GM18508 (cell line): ENCODE results near the gene TRIM17.

Experiments used
- ATAC-seq: cut with Tn5 transposase; IDR thresholded peaks from one replicate; pipeline ENCODE4 v1.9.1; 2021; ENCODE audit warnings: moderate number of reproducible peaks; ENCODE audit not compliant: insufficient read depth, unreplicated experiment

The TRIM17 gene

GRCh38 chr1:228371741-228372182, 44.9 kb downstream of the TRIM17 start:
- no peak for ATAC-seq

DNA sequence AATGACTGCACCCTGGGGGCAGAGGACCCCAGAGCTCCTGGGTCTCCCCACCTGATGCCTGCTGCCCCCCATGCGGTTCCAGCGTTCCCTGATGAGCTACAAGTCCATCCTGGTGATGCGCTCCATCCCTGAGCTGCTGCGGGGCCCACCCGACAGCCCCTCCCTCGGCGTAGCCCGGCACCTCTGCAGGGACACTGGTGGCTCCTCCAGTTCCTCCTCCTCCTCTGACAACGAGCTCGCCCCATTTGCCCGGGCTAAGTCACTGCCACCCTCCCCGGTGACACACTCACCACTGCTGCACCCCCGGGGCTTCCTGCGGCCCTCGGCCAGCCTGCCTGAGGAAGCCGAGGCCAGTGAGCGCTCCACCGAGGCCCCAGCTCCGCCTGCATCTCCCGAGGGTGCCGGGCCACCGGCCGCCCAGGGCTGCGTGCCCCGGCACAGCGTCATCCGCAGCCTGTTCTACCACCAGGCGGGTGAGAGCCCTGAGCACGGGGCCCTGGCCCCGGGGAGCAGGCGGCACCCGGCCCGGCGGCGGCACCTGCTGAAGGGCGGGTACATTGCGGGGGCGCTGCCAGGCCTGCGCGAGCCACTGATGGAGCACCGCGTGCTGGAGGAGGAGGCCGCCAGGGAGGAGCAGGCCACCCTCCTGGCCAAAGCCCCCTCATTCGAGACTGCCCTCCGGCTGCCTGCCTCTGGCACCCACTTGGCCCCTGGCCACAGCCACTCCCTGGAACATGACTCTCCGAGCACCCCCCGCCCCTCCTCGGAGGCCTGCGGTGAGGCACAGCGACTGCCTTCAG, 45.5 kb downstream of the TRIM17 start:
- ATAC-seq = no peak

GRCh38 chr1:228370439-228370940, 46.2 kb downstream of the TRIM17 start:
- no peak for ATAC-seq

DNA sequence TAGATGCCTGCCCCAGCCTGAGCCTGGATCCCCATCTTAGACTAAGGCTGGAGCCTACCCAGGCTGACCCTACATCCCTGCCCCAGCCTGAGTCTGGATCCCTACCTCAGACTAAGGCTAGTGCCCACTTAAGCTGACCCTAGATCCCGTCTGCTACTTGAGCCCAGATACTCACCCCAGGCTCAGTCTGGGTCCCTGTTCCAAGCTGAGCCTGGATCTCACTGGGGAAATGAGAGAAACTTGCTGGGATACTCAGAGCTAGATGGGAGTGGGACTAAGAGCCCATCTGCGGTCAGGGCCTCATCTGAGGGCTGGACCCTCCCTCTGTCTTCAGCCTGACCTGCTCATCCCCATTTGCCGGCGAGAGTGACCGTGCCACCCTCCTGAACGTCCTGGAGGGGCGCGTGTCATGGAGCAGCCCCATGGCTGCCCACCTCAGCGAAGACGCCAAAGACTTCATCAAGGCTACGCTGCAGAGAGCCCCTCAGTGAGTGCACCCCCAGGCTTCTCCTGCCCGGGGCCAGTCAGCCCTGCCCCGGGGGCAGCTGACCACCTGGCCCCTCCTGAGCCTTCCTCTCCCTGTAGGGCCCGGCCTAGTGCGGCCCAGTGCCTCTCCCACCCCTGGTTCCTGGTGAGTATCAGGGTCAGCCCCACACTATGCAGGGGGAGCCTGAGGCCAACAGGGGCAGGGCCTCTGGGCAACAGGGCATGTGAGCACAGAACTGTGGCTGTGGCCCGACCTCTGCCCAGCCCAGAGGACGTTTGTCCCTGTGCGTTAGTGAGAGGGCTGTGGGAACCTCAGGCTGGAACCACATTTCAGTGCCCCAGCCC, 46.8 kb downstream of the TRIM17 start:
- ATAC-seq = no peak

GRCh38 chr1:228368801-228369607, 47.7 kb downstream of the TRIM17 start:
- no peak for ATAC-seq

DNA sequence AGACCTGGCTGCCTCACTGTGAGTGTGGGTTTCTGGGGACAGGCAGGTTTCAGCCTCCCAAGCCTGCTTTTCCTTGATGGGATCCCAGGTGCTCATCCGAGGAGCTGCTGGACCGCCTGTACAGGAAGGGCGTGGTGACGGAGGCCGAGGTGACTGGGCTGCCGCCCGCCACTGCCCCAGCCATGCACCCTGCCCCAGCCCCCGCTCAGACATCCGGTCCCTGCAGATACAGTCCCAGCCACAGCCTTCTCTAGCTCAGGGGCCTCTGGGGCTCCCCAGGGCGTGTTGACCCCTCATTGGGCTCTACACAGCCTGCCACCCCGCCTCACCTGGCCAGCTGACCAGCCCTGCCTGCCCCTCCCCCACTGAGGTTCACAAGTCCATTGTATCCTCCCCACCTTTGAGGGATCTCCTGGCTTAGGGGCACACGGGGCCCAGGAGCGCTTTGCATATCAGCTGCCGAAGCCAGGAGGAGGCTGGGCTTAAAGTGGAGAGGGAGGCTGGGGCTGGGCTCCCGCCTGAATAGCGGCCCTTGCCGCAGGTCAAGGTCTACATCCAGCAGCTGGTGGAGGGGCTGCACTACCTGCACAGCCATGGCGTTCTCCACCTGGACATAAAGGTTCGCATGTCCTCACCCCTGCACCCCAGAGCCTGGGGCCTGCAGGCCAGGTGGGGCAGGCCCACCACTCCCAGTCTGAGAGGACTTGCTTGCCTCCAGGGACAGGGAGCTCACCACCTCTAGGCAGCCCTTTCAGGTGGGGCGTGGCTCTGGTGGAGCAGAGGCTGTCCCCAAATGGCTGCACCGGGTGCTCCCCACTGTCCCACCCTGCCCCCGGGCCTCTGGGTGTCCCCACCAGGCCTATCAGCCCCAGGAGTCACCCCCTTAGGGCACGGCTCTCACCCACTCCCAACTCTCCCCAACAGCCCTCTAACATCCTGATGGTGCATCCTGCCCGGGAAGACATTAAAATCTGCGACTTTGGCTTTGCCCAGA, 48.6 kb downstream of the TRIM17 start:
- ATAC-seq = no peak

- no peak for ATAC-seq
Observed at GRCh38 chr1:228366866-228367741, 49.6 kb downstream of the TRIM17 start.

- no peak for ATAC-seq
Observed at GRCh38 chr1:228366062-228366865, 50.4 kb downstream of the TRIM17 start.

GRCh38 chr1:228365271-228366061, 51.2 kb downstream of the TRIM17 start:
- no peak for ATAC-seq

DNA sequence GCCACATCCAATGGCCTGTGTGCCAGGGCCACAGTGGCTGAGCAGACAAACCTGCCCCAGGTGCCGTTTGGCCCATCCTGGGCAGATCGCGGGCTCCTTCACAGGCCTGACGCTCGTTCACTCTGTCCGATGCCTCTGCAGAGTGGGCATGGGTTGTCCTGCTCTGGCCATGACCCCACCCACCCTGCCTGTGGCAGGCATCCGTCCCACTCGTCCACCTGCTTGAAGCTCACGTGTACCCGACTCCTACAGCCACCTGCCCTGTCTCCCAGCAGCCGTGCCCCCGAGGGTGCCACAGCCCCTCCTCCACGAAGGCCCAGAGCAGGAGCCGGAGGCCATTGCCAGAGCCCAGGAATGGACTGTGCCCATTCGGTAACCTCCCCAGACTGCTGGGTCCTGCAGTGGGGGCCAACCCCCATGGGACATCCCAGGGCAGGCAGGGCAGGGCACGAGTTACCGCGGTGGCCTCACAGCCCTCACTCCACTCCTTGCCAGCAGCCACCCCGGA, 51.9 kb downstream of the TRIM17 start:
- ATAC-seq = no peak

DNA sequence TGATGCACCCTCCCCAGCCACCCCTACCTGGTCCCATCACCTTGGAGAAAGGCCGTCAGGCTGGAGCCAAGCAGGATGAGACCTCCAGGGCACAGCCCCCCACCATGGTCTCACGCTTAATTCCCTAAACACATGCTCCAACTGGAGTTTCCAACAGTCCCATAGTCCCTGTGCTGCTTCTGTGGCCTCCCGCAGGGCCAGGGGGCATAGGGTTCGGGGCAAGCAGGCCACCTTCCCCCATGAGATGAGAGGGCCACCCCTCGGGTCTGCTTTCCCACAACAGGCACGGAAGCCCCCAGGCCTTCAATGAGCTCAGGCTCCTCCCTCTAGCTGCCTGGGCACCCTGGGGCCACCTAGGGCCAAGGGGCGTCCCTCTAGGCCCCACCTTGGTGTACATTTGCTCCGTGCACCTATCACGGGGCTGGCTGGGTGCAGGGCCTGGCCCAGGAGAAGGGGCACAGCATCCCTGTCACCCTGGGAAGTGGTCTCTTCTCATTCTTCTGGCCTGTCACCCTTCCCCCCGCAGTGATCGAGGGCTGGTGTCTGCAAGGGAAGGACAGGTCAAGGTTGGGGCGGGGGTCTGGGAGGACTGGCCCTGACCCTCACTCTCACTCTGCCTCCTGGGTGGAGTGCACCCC, 52.5 kb downstream of the TRIM17 start:
- no peak for ATAC-seq

GRCh38 chr1:228363686-228364067, 53.0 kb downstream of the TRIM17 start:
- no peak for ATAC-seq

GRCh38 chr1:228362884-228363450, 53.7 kb downstream of the TRIM17 start:
- ATAC-seq = no peak

DNA sequence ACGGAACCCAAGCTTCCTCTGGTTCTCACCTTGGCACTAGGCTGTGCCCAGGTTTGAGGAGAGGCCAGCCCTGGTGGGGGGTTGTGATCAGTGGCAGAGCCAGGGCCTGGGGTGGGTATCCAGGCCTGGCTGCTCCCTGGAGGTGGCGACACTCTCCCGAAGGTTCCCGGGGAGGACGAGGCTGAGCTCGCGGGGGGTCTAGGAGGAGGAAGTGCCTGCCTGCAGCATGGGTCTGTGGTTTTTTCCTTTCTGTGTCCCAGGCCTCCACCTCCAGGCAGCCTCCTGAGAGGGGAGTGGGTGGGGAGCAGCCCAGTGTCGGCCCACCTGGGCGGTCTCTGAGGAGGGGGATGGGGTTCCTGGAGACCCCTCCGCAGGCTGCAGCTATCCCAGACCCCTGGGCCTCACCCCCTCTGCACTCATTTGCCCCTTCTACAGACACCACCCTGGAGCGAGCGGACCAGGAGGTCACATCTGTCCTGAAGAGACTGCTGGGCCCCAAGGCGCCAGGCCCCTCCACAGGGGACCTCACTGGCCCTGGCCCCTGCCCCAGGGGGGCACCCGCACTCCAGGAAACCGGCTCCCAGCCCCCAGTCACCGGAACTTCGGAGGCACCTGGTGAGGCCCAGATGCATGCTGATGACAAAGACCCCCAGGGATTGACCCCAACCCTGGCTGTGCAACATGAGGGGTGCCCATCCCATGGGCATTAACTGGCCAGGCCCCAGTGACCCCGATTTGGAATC, 54.3 kb downstream of the TRIM17 start:
- ATAC-seq = no peak
